ENCODE results near the gene KRT32.
A peak's percentile ranks its signal among the peaks of the same experiment; 100 is the strongest.

Gene KRT32

DNA sequence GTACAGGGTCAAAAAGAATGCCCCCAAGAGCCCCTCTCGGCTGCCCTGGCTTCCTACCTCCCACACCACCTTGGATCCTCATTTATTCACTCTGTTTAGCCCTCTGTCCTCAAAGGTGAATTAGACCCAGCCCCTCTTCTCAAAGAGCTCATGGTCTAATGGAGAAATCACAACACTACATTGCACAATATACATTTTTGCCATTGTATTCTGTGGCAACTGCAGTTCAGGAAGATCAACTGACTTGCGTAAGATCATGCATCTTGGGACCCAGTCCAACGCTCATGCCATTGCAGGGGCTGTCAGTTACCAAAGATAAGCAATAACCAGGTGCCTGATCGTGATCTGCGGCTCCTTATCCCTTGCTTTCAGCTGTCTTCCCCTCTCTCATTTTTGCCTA, 27.8 kb downstream of the KRT32 start:
- Histone ChIP-seq H2AFZ (ENCODE audit: low read length) (no peak overlapping the region), H2AK5ac (ENCODE audit: low read depth, low read length) (no peak overlapping the region), H2BK12ac (ENCODE audit: low read length) (no peak overlapping the region), H3K79me1 (ENCODE audit: low read depth, low read length) (no peaks in the 10 kb centered on the region), H2BK5ac (ENCODE audit: low read length) (no peak overlapping the region), H3K4me1 (ENCODE audit: control insufficient read depth in 2 of 2, insufficient read depth in 1 of 2, low read depth in 1 of 2, low read length in 2 of 2) (no peaks in the 10 kb centered on the region), H2BK120ac (ENCODE audit: low read depth, low read length) (no peak overlapping the region), H3K27me3 (ENCODE audit: control insufficient read depth in 3 of 3, insufficient read depth in 3 of 3, low read depth in 1 of 3, low read length in 3 of 3) (peaks cover 0 to 8% (median 0%) of the 10 kb centered on the region in 3 experiments), H3K23ac (ENCODE audit: low read depth, low read length, poor library complexity) (no peak overlapping the region), H3K27ac (replicated peaks; ENCODE audit: low read length) (no peak overlapping the region), H4K8ac (ENCODE audit: low read depth, low read length) (no peak overlapping the region), H3K36me3 (replicated peaks in 1 of 2; ENCODE audit: control insufficient read depth in 2 of 2, insufficient read depth in 2 of 2, low read length in 2 of 2) (no peaks in the 10 kb centered on the region), H3K9me3 (replicated peaks in 1 of 2; ENCODE audit: control insufficient read depth in 2 of 2, insufficient read depth in 1 of 2, low read depth in 1 of 2, low read length in 2 of 2) (no peaks in the 10 kb centered on the region), H2BK15ac (ENCODE audit: low read length) (no peak overlapping the region), H3K4me3 (ENCODE audit: low read length in 2 of 2) (no peak overlapping the region), H4K91ac (ENCODE audit: low read depth, low read length, poor library complexity) (no peak overlapping the region), H3K18ac (ENCODE audit: low read length) (no peak overlapping the region), H3K9ac (ENCODE audit: low read depth, low read length, poor library complexity) (no peak overlapping the region), H3K4ac (ENCODE audit: low read length) (no peak overlapping the region), H3K14ac (ENCODE audit: low read length) (no peak overlapping the region), H3K4me2 (ENCODE audit: insufficient read depth, low read length, poor library complexity, severe bottlenecking) (no peak overlapping the region)
- WGBS, 2 donors (ENCODE audit: extremely low coverage in 2 of 2, insufficient read length in 2 of 2, insufficient replicate concordance in 1 of 2): no CpG with 5 or more reads among the region's 5 CpGs
- DNase-seq (ENCODE audit: low spot score): no peak

DNA sequence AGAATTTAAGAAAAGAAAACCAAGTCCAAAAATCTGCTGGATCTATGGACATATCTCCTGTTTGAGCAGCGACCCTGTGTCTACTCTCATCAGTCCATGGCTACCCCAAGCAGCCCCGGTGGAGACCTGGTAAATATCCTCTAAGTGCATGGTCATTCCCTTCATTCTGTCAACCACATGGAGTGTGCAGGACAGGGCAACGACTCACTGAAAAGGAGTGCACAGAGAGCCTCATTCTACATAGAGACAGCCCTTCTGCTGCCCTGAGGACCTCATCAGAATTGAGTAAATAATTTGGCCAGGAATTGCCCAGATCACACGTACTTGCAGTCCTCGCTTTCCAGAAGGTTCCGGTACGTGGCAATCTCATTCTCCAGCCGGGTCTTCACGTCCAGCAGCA, 29.4 kb downstream of the KRT32 start:
- Histone ChIP-seq H4K91ac (ENCODE audit: low read depth, low read length, poor library complexity) (no peak overlapping the region), H4K8ac (ENCODE audit: low read depth, low read length) (no peak overlapping the region), H3K4me1 (ENCODE audit: control insufficient read depth in 2 of 2, insufficient read depth in 1 of 2, low read depth in 1 of 2, low read length in 2 of 2) (no peaks in the 10 kb centered on the region), H3K9me3 (replicated peaks in 1 of 2; ENCODE audit: control insufficient read depth in 2 of 2, insufficient read depth in 1 of 2, low read depth in 1 of 2, low read length in 2 of 2) (no peaks in the 10 kb centered on the region), H3K9ac (ENCODE audit: low read depth, low read length, poor library complexity) (no peak overlapping the region), H2AFZ (ENCODE audit: low read length) (no peak overlapping the region), H3K79me1 (ENCODE audit: low read depth, low read length) (no peaks in the 10 kb centered on the region), H3K18ac (ENCODE audit: low read length) (peak overlapping the region; percentile 17), H2BK12ac (ENCODE audit: low read length) (no peak overlapping the region), H3K27me3 (ENCODE audit: control insufficient read depth in 3 of 3, insufficient read depth in 3 of 3, low read depth in 1 of 3, low read length in 3 of 3) (peaks cover 0 to 4% (median 0%) of the 10 kb centered on the region in 3 experiments), H3K14ac (ENCODE audit: low read length) (no peak overlapping the region), H2BK5ac (ENCODE audit: low read length) (no peak overlapping the region), H3K4ac (ENCODE audit: low read length) (no peak overlapping the region), H3K4me3 (ENCODE audit: low read length in 2 of 2) (no peak overlapping the region), H2BK120ac (ENCODE audit: low read depth, low read length) (no peak overlapping the region), H3K4me2 (ENCODE audit: insufficient read depth, low read length, poor library complexity, severe bottlenecking) (no peak overlapping the region), H3K36me3 (replicated peaks in 1 of 2; ENCODE audit: control insufficient read depth in 2 of 2, insufficient read depth in 2 of 2, low read length in 2 of 2) (no peaks in the 10 kb centered on the region), H2BK15ac (ENCODE audit: low read length) (no peak overlapping the region), H3K27ac (replicated peaks; ENCODE audit: low read length) (no peak overlapping the region), H2AK5ac (ENCODE audit: low read depth, low read length) (no peak overlapping the region), H3K23ac (ENCODE audit: low read depth, low read length, poor library complexity) (no peak overlapping the region)
- DNase-seq (ENCODE audit: low spot score): no peak
- WGBS, 2 donors (ENCODE audit: extremely low coverage in 2 of 2, insufficient read length in 2 of 2, insufficient replicate concordance in 1 of 2): no CpG with 5 or more reads among the region's 9 CpGs

DNA sequence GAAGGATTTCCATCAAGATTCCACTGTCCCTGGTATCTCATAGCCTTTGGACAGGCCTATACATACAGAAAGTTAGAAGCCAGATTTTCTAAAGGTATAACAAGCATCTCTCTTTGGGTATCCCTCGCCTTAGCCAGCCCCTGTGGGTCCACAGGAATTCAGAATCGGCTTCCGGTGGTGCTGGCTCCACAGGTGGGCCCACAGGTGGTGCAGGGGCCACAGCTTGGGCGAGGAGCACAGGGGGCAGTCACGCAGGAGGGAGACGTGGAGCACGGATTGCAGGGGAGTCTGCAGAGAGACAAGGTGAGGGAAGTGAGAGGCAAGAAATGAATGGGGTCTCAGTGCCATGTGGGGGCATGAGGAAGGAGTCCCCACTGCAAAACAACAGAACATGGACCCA, 29.9 kb downstream of the KRT32 start:
- H3K9ac ChIP-seq (ENCODE audit: low read depth, low read length, poor library complexity): no peak overlapping the region
- H2AFZ ChIP-seq (ENCODE audit: low read length): no peak overlapping the region
- H3K4me2 ChIP-seq (ENCODE audit: insufficient read depth, low read length, poor library complexity, severe bottlenecking): no peak overlapping the region
- no peak overlapping the region for H2BK12ac ChIP-seq (ENCODE audit: low read length)
- no peak overlapping the region for H2AK5ac ChIP-seq (ENCODE audit: low read depth, low read length)
- peaks cover 0 to 3% (median 0%) of the 10 kb centered on the region in 3 experiments for H3K27me3 ChIP-seq (ENCODE audit: control insufficient read depth in 3 of 3, insufficient read depth in 3 of 3, low read depth in 1 of 3, low read length in 3 of 3)
- no peaks in the 10 kb centered on the region for H3K4me1 ChIP-seq (ENCODE audit: control insufficient read depth in 2 of 2, insufficient read depth in 1 of 2, low read depth in 1 of 2, low read length in 2 of 2)
- H3K36me3 ChIP-seq (replicated peaks in 1 of 2; ENCODE audit: control insufficient read depth in 2 of 2, insufficient read depth in 2 of 2, low read length in 2 of 2): no peaks in the 10 kb centered on the region
- H3K79me1 ChIP-seq (ENCODE audit: low read depth, low read length): no peaks in the 10 kb centered on the region
- no peak overlapping the region for H3K4ac ChIP-seq (ENCODE audit: low read length)
- no peak overlapping the region for H3K27ac ChIP-seq (replicated peaks; ENCODE audit: low read length)
- H3K23ac ChIP-seq (ENCODE audit: low read depth, low read length, poor library complexity): peak overlapping the region; percentile 31
- H3K14ac ChIP-seq (ENCODE audit: low read length): no peak overlapping the region
- H3K4me3 ChIP-seq (ENCODE audit: low read length in 2 of 2): no peak overlapping the region
- H3K9me3 ChIP-seq (replicated peaks in 1 of 2; ENCODE audit: control insufficient read depth in 2 of 2, insufficient read depth in 1 of 2, low read depth in 1 of 2, low read length in 2 of 2): no peaks in the 10 kb centered on the region
- no peak overlapping the region for H2BK15ac ChIP-seq (ENCODE audit: low read length)
- no peak for DNase-seq (ENCODE audit: low spot score)
- H3K18ac ChIP-seq (ENCODE audit: low read length): peak overlapping the region; percentile 77
- no peak overlapping the region for H2BK120ac ChIP-seq (ENCODE audit: low read depth, low read length)
- H4K8ac ChIP-seq (ENCODE audit: low read depth, low read length): no peak overlapping the region
- no CpG with 5 or more reads among the region's 7 CpGs for WGBS, 2 donors (ENCODE audit: extremely low coverage in 2 of 2, insufficient read length in 2 of 2, insufficient replicate concordance in 1 of 2)
- H4K91ac ChIP-seq (ENCODE audit: low read depth, low read length, poor library complexity): no peak overlapping the region
- H2BK5ac ChIP-seq (ENCODE audit: low read length): no peak overlapping the region

DNA sequence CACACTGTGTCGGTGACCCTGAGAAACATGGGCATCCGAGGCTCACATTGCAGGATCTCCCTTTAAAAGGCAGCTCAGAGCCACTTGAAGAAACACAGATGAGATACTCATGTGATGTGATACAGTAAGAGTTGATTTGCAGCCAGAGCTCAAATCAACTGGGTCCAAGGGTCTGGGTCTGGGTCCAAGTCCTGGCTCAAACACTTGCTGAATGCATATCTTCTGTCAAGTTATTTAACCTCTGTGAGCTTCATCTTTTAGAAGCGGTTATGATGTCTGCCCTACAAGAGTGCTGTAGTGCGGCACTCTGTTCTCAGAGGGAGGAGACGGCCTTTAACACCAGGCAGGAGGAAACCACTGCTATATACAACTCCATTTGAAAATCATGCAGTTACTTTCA, 32.8 kb downstream of the KRT32 start:
- Histone ChIP-seq H3K4me3 (ENCODE audit: low read length in 2 of 2) (no peak overlapping the region), H3K79me1 (ENCODE audit: low read depth, low read length) (no peaks in the 10 kb centered on the region), H4K8ac (ENCODE audit: low read depth, low read length) (no peak overlapping the region), H3K36me3 (replicated peaks in 1 of 2; ENCODE audit: control insufficient read depth in 2 of 2, insufficient read depth in 2 of 2, low read length in 2 of 2) (no peaks in the 10 kb centered on the region), H2BK15ac (ENCODE audit: low read length) (no peak overlapping the region), H3K9me3 (replicated peaks in 1 of 2; ENCODE audit: control insufficient read depth in 2 of 2, insufficient read depth in 1 of 2, low read depth in 1 of 2, low read length in 2 of 2) (no peaks in the 10 kb centered on the region), H2BK120ac (ENCODE audit: low read depth, low read length) (no peak overlapping the region), H2AK5ac (ENCODE audit: low read depth, low read length) (no peak overlapping the region), H4K91ac (ENCODE audit: low read depth, low read length, poor library complexity) (no peak overlapping the region), H3K14ac (ENCODE audit: low read length) (no peak overlapping the region), H3K9ac (ENCODE audit: low read depth, low read length, poor library complexity) (no peak overlapping the region), H2BK5ac (ENCODE audit: low read length) (no peak overlapping the region), H3K27ac (replicated peaks; ENCODE audit: low read length) (no peak overlapping the region), H3K18ac (ENCODE audit: low read length) (no peak overlapping the region), H3K4ac (ENCODE audit: low read length) (no peak overlapping the region), H3K23ac (ENCODE audit: low read depth, low read length, poor library complexity) (no peak overlapping the region), H3K4me2 (ENCODE audit: insufficient read depth, low read length, poor library complexity, severe bottlenecking) (no peak overlapping the region), H2BK12ac (ENCODE audit: low read length) (no peak overlapping the region), H2AFZ (ENCODE audit: low read length) (no peak overlapping the region), H3K27me3 (ENCODE audit: control insufficient read depth in 3 of 3, insufficient read depth in 3 of 3, low read depth in 1 of 3, low read length in 3 of 3) (peaks cover 0 to 3% (median 2%) of the 10 kb centered on the region in 3 experiments), H3K4me1 (ENCODE audit: control insufficient read depth in 2 of 2, insufficient read depth in 1 of 2, low read depth in 1 of 2, low read length in 2 of 2) (no peaks in the 10 kb centered on the region)
- no CpG with 5 or more reads among the region's 5 CpGs for WGBS, 2 donors (ENCODE audit: extremely low coverage in 2 of 2, insufficient read length in 2 of 2, insufficient replicate concordance in 1 of 2)
- DNase-seq (ENCODE audit: low spot score): no peak
